ENCODE measurements around the gene CBX7. TPM values are rescaled to one million over a fixed set of nuclear protein-coding genes. Genes with fewer than 3 reads are reported as not detected.

Gene CBX7
- total RNA-seq, 4 donors from 2014 or later = 16.0 to 128 (median 102) TPM

GRCh38 chr22:39132871-39133524 lies 19.5 kb downstream of the CBX7 start:
- H3K36me3 ChIP-seq = no peaks in the 10 kb centered on the region
- no peak for DNase-seq
- intact Hi-C loops (cut with DNase I; ENCODE audit: low total_unique reads) = no loop called here
- H3K4me3 ChIP-seq = no peak overlapping the region
- H3K9me3 ChIP-seq = no peaks in the 10 kb centered on the region
- H3K27ac ChIP-seq = no peak overlapping the region
- no peak for TF ChIP-seq POLR2A (IDR thresholded peaks at IDR 0.05)
- TF ChIP-seq, protein P1, sequence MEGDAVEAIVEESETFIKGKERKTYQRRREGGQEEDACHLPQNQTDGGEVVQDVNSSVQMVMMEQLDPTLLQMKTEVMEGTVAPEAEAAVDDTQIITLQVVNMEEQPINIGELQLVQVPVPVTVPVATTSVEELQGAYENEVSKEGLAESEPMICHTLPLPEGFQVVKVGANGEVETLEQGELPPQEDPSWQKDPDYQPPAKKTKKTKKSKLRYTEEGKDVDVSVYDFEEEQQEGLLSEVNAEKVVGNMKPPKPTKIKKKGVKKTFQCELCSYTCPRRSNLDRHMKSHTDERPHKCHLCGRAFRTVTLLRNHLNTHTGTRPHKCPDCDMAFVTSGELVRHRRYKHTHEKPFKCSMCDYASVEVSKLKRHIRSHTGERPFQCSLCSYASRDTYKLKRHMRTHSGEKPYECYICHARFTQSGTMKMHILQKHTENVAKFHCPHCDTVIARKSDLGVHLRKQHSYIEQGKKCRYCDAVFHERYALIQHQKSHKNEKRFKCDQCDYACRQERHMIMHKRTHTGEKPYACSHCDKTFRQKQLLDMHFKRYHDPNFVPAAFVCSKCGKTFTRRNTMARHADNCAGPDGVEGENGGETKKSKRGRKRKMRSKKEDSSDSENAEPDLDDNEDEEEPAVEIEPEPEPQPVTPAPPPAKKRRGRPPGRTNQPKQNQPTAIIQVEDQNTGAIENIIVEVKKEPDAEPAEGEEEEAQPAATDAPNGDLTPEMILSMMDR (IDR thresholded peaks at IDR 0.05) = no peak
- H3K4me1 ChIP-seq = no peaks in the 10 kb centered on the region
- H3K27me3 ChIP-seq = no peaks in the 10 kb centered on the region

DNA sequence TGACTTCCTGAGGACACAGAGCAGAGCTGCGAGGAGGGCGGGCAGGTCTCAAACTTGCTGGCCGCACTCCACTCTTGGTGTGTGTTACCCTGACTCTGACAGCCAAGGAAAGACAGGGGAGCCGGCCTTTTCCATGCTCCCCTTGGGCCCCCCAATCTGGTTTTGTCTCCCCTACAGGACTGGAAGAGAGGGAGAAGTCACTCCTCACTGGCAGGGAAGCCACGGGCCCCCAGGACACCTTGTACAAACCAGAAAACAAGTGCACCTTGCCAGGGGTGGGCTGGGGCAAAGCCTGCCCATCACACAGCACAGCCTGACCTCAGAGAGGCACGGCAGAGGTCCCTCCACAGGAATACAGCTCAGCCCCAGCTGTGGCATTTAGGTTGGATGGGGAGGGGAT lies 20.2 kb downstream of the CBX7 start:
- no peak for DNase-seq
- Histone ChIP-seq H3K27ac (no peak overlapping the region), H3K4me1 (no peaks in the 10 kb centered on the region), H3K36me3 (no peaks in the 10 kb centered on the region), H3K4me3 (no peak overlapping the region), H3K9me3 (no peaks in the 10 kb centered on the region), H3K27me3 (no peaks in the 10 kb centered on the region)
- no peak for TF ChIP-seq POLR2A (IDR thresholded peaks at IDR 0.05)
- TF ChIP-seq, protein P1 (IDR thresholded peaks at IDR 0.05) = no peak
- intact Hi-C loops (cut with DNase I; ENCODE audit: low total_unique reads) = no loop called here

GRCh38 chr22:39130892-39131855 lies 21.3 kb downstream of the CBX7 start:
- H3K4me1 ChIP-seq = no peaks in the 10 kb centered on the region
- no peak overlapping the region for H3K27ac ChIP-seq
- intact Hi-C loops (cut with DNase I; ENCODE audit: low total_unique reads) = no loop called here
- H3K9me3 ChIP-seq = no peaks in the 10 kb centered on the region
- no peaks in the 10 kb centered on the region for H3K27me3 ChIP-seq
- no peak for TF ChIP-seq POLR2A (IDR thresholded peaks at IDR 0.05)
- TF ChIP-seq, protein P1 (IDR thresholded peaks at IDR 0.05) = no peak
- H3K36me3 ChIP-seq = no peaks in the 10 kb centered on the region
- no peak for DNase-seq
- H3K4me3 ChIP-seq = no peak overlapping the region

- Histone ChIP-seq H3K27ac (no peak overlapping the region), H3K4me1 (no peaks in the 10 kb centered on the region), H3K27me3 (no peaks in the 10 kb centered on the region), H3K9me3 (no peaks in the 10 kb centered on the region), H3K4me3 (no peak overlapping the region), H3K36me3 (no peaks in the 10 kb centered on the region)
- intact Hi-C loops (cut with DNase I; ENCODE audit: low total_unique reads) = no loop called here
- TF ChIP-seq POLR2A (IDR thresholded peaks at IDR 0.05) = no peak
- TF ChIP-seq, protein P1 (IDR thresholded peaks at IDR 0.05) = no peak
- DNase-seq = no peak
These were observed 22.3 kb downstream of the CBX7 start for GRCh38 chr22:39130152-39130704.
